Loucy (cell line): ENCODE data around the gene USP33.

Experiments used
- H2AFZ ChIP-seq: fragments of 200-600 bp; sonication (generic); 2 replicates; pipeline ENCODE4 v1.6.0; 2016; ENCODE audit warnings: antibody characterized with exemption, mild to moderate bottlenecking, low read length, moderate library complexity
- H3F3A ChIP-seq: fragments of 200-600 bp; 2 replicates; pipeline ENCODE4 v1.6.0; 2016; ENCODE audit warnings: antibody characterized with exemption, low read depth, mild to moderate bottlenecking
- H3K27me3 ChIP-seq: fragments of 200-600 bp; sonication (generic); 2 replicates; pipeline ENCODE4 v1.6.1; 2014; ENCODE audit warnings: low read length, mild to moderate bottlenecking; ENCODE audit not compliant: insufficient read depth, poor library complexity, severe bottlenecking
- H3K36me3 ChIP-seq: fragments of 200-600 bp; sonication (generic); 2 replicates; pipeline ENCODE4 v1.6.1; 2016; ENCODE audit warnings: low read length; ENCODE audit not compliant: insufficient read depth
- H3K4me1 ChIP-seq: fragments of 200-600 bp; sonication (generic); 2 replicates; pipeline ENCODE4 v1.5.1; 2014; ENCODE audit warnings: low read length, mild to moderate bottlenecking; ENCODE audit not compliant: insufficient read depth, poor library complexity, severe bottlenecking
- H3K4me2 ChIP-seq: fragments of 200-600 bp; sonication (generic); 2 replicates; pipeline ENCODE4 v1.6.0; 2014; ENCODE audit warnings: antibody characterized with exemption, low read length, low read depth, mild to moderate bottlenecking; ENCODE audit not compliant: poor library complexity, severe bottlenecking
- H3K4me3 ChIP-seq: fragments of 200-600 bp; sonication (generic); 2 replicates; pipeline ENCODE4 v1.5.1; 2014; ENCODE audit warnings: low read length, mild to moderate bottlenecking, mixed read lengths; ENCODE audit not compliant: poor library complexity, severe bottlenecking
- H3K79me2 ChIP-seq: fragments of 200-600 bp; sonication (generic); 2 replicates; pipeline ENCODE4 v1.6.1; 2014; ENCODE audit warnings: low read length; ENCODE audit not compliant: insufficient read depth
- H3K9ac ChIP-seq: fragments of 200-600 bp; sonication (generic); 2 replicates; pipeline ENCODE4 v1.6.0; 2014; ENCODE audit warnings: mild to moderate bottlenecking, low read depth, low read length, moderate library complexity; ENCODE audit not compliant: poor library complexity, severe bottlenecking
- H3K9me2 ChIP-seq: fragments of 200-600 bp; sonication (generic); replicated peaks from 2 replicates; pipeline ENCODE4 v1.6.1; 2016; ENCODE audit warnings: low read depth, low read length, mixed read lengths
- H3K9me3 ChIP-seq: fragments of 200-600 bp; sonication (generic); 2 replicates; pipeline ENCODE4 v1.6.1; 2014; ENCODE audit warnings: mild to moderate bottlenecking, antibody characterized with exemption, low read length, low read depth; ENCODE audit not compliant: insufficient read depth
- H4K20me1 ChIP-seq: fragments of 200-600 bp; sonication (generic); 2 replicates; pipeline ENCODE4 v1.6.0; 2014; ENCODE audit warnings: antibody characterized with exemption, low read length, mild to moderate bottlenecking; ENCODE audit not compliant: insufficient read depth, poor library complexity, severe bottlenecking
- EZH2phosphoT487 ChIP-seq: fragments of 200-600 bp; IDR thresholded peaks from 2 replicates; pipeline ENCODE4 v1.6.1; 2018; ENCODE audit warnings: antibody characterized with exemption, mild to moderate bottlenecking, moderate library complexity, borderline replicate concordance
- TF ChIP-seq, protein P1 (sequence below): fragments of 200-600 bp; sonication (generic); conservative IDR thresholded peaks from 2 replicates; pipeline ENCODE4 v1.5.1; 2014; ENCODE audit warnings: mild to moderate bottlenecking, antibody characterized with exemption, low read length

The USP33 gene

GRCh38 chr1:77661696-77662095 lies 98.0 kb downstream of the USP33 start:
- H3K4me3 ChIP-seq, result no peak overlapping the region
- no peak overlapping the region for H3K4me2 ChIP-seq
- H3K36me3 ChIP-seq, result no peaks in the 10 kb centered on the region
- H2AFZ ChIP-seq, result no peak overlapping the region
- no peaks in the 10 kb centered on the region for H3K9me3 ChIP-seq
- H3K9me2 ChIP-seq, result no peaks in the 10 kb centered on the region
- no peak overlapping the region for H3K9ac ChIP-seq
- H4K20me1 ChIP-seq, result peaks cover 58% of the 10 kb centered on the region
- H3K4me1 ChIP-seq, result no peaks in the 10 kb centered on the region
- TF ChIP-seq EZH2phosphoT487, result no peak
- TF ChIP-seq, protein P1, sequence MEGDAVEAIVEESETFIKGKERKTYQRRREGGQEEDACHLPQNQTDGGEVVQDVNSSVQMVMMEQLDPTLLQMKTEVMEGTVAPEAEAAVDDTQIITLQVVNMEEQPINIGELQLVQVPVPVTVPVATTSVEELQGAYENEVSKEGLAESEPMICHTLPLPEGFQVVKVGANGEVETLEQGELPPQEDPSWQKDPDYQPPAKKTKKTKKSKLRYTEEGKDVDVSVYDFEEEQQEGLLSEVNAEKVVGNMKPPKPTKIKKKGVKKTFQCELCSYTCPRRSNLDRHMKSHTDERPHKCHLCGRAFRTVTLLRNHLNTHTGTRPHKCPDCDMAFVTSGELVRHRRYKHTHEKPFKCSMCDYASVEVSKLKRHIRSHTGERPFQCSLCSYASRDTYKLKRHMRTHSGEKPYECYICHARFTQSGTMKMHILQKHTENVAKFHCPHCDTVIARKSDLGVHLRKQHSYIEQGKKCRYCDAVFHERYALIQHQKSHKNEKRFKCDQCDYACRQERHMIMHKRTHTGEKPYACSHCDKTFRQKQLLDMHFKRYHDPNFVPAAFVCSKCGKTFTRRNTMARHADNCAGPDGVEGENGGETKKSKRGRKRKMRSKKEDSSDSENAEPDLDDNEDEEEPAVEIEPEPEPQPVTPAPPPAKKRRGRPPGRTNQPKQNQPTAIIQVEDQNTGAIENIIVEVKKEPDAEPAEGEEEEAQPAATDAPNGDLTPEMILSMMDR, result no peak
- H3F3A ChIP-seq, result no peaks in the 10 kb centered on the region
- no peaks in the 10 kb centered on the region for H3K27me3 ChIP-seq
- peaks cover 96% of the 10 kb centered on the region for H3K79me2 ChIP-seq

DNA sequence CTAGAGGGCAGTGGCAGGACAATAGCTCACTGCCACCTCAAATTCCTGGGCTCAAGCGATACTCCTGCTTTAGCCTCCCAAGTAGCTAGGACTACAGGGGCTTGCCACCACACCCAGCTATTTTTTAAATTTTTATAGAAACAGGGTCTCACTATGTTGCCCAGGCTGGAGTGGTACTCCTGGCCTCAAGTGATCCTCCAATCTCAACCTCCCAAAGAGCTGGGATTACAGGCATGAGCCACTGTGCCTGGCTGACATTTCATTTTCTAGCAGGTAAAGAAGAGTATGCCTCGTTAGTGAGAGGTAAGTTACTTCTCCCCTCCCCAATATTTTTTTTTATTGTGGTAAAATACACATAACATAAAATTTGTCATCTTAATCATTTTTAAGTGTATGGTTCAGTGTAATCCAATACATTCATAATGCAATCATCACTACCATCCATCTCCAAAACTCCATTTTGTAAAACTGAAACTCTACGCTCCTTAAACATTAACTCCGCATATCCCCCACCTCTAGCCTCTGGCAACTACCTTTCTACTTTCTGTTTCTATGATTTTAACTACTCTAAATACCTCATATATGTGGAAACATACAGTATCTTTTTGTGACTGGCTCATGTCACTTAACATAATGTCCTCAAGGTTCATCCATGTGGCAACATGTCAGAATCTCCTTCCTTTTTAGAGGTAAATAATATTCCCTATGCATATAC lies 99.6 kb downstream of the USP33 start:
- Histone ChIP-seq H3K79me2 (peaks cover 95% of the 10 kb centered on the region), H3K4me2 (no peak overlapping the region), H3K9me3 (no peaks in the 10 kb centered on the region), H4K20me1 (peaks cover 54% of the 10 kb centered on the region), H3K4me3 (no peak overlapping the region), H3F3A (no peaks in the 10 kb centered on the region), H3K27me3 (no peaks in the 10 kb centered on the region), H3K9me2 (no peaks in the 10 kb centered on the region), H3K4me1 (no peaks in the 10 kb centered on the region), H2AFZ (no peak overlapping the region), H3K36me3 (no peaks in the 10 kb centered on the region), H3K9ac (no peak overlapping the region)
- TF ChIP-seq, protein P1, result no peak
- TF ChIP-seq EZH2phosphoT487, result no peak

GRCh38 chr1:77658271-77658670 lies 101.4 kb downstream of the USP33 start:
- Histone ChIP-seq H3K9me2 (no peaks in the 10 kb centered on the region), H3K4me1 (no peaks in the 10 kb centered on the region), H4K20me1 (peaks cover 41% of the 10 kb centered on the region), H3K9ac (no peak overlapping the region), H3K9me3 (no peaks in the 10 kb centered on the region), H3K27me3 (no peaks in the 10 kb centered on the region), H3K4me3 (no peak overlapping the region), H3K4me2 (no peak overlapping the region), H3F3A (no peaks in the 10 kb centered on the region), H2AFZ (no peak overlapping the region), H3K36me3 (no peaks in the 10 kb centered on the region), H3K79me2 (peaks cover 92% of the 10 kb centered on the region)
- TF ChIP-seq, protein P1, result no peak
- TF ChIP-seq EZH2phosphoT487, result no peak
